CD14-positive monocyte (primary cell): ENCODE results near the gene TMEM150A. TPM values are rescaled to one million over a fixed set of nuclear protein-coding genes. Genes with fewer than 3 reads are reported as not detected.

ENCODE experiments used
- DNase-seq, 3 donors: peaks; one replicate each; pipeline ENCODE4 v3.0.0-alpha.2; 2011 to 2022
- H2AFZ ChIP-seq: 2 replicates; pipeline ENCODE4 v1.6.0; 2012; ENCODE audit warnings: mild to moderate bottlenecking, low read depth, low read length, inconsistent platforms; ENCODE audit not compliant: insufficient read depth, poor library complexity, severe bottlenecking
- H3K27ac ChIP-seq, 2 donors: 1 replicate in 1 of 2; 2 replicates in 1 of 2; pipeline ENCODE4 v1.5.1; 2012 to 2013; ENCODE audit warnings: low read length in 2 of 2, control low read depth in 1 of 2, inconsistent platforms in 1 of 2, low read depth in 1 of 2, mild to moderate bottlenecking in 1 of 2
- H3K27me3 ChIP-seq, 2 donors: one replicate each; pipeline versions ENCODE4 v1.6.0 to v1.6.1; 2011 to 2013; ENCODE audit warnings: low read length in 2 of 2; ENCODE audit not compliant: control insufficient read depth in 2 of 2, insufficient read depth in 2 of 2
- H3K36me3 ChIP-seq, 2 donors: replicated peaks in 1 of 2; 1 replicate in 1 of 2; 2 replicates in 1 of 2; pipeline versions ENCODE4 v1.5.1 to v1.6.1; 2012 to 2013; ENCODE audit warnings: low read length in 2 of 2, control low read depth in 1 of 2, inconsistent platforms in 1 of 2, mild to moderate bottlenecking in 1 of 2; ENCODE audit not compliant: insufficient read depth in 2 of 2, control insufficient read depth in 1 of 2
- H3K4me1 ChIP-seq, 2 donors: 1 replicate in 1 of 2; 2 replicates in 1 of 2; pipeline versions ENCODE4 v1.5.1 to v1.6.1; 2012 to 2013; ENCODE audit warnings: low read length in 2 of 2, control low read depth in 1 of 2, inconsistent platforms in 1 of 2, mild to moderate bottlenecking in 1 of 2, moderate library complexity in 1 of 2; ENCODE audit not compliant: insufficient read depth in 2 of 2, control insufficient read depth in 1 of 2
- H3K4me2 ChIP-seq: replicated peaks from 2 replicates; pipeline ENCODE3; 2012; ENCODE audit warnings: low read length, moderate library complexity, mild to moderate bottlenecking; ENCODE audit not compliant: poor library complexity, severe bottlenecking; ENCODE audit errors: extremely low read depth
- H3K4me3 ChIP-seq, 3 experiments: fragments of 200-600 bp in 1 of 3; sonication (generic) in 1 of 3; replicated peaks in 1 of 3; 1 replicate in 2 of 3; 2 replicates in 1 of 3; pipeline ENCODE4 v1.5.1; 2011 to 2013; ENCODE audit warnings: low read length in 3 of 3, mild to moderate bottlenecking in 3 of 3, control low read depth in 2 of 3, low read depth in 2 of 3, inconsistent platforms in 1 of 3, moderate library complexity in 1 of 3
- H3K79me2 ChIP-seq: 2 replicates; pipeline ENCODE4 v1.6.0; 2012; ENCODE audit warnings: mild to moderate bottlenecking, control low read depth, inconsistent platforms, low read length, moderate library complexity; ENCODE audit not compliant: insufficient read depth
- H3K9ac ChIP-seq: 2 replicates; pipeline ENCODE4 v1.6.0; 2017; ENCODE audit warnings: low read length, mild to moderate bottlenecking; ENCODE audit not compliant: insufficient read depth, poor library complexity, severe bottlenecking
- H3K9me3 ChIP-seq, 2 donors: replicated peaks in 1 of 2; 1 replicate in 1 of 2; 2 replicates in 1 of 2; pipeline versions ENCODE4 v1.5.1 to v1.6.1; 2012 to 2013; ENCODE audit warnings: low read length in 2 of 2, control low read depth in 1 of 2; ENCODE audit not compliant: control insufficient read depth in 1 of 2, insufficient read depth in 1 of 2
- H4K20me1 ChIP-seq: 2 replicates; pipeline ENCODE4 v1.6.0; 2012; ENCODE audit warnings: mild to moderate bottlenecking, low read length, control low read depth, moderate library complexity; ENCODE audit not compliant: insufficient read depth
- H3K27ac Mint-ChIP-seq, 7 donors: one replicate each; pipeline ENCODE4 v1.8.0; 2020; ENCODE audit warnings: mild to moderate bottlenecking in 7 of 7, mixed read lengths in 7 of 7, moderate library complexity in 6 of 7, inconsistent platforms in 2 of 7
- H3K27me3 Mint-ChIP-seq, 3 donors: one replicate each; pipeline ENCODE4 v1.8.0; 2021 to 2022; ENCODE audit warnings: low read depth in 3 of 3, mild to moderate bottlenecking in 3 of 3, mixed read lengths in 3 of 3, moderate library complexity in 3 of 3, inconsistent platforms in 1 of 3
- H3K36me3 Mint-ChIP-seq, 2 donors: one replicate each; pipeline ENCODE4 v1.8.0; 2020; ENCODE audit warnings: mixed read lengths in 2 of 2, inconsistent platforms in 1 of 2, mild to moderate bottlenecking in 1 of 2
- H3K4me1 Mint-ChIP-seq: one replicate; pipeline ENCODE4 v1.8.0; 2020; ENCODE audit warnings: mild to moderate bottlenecking, mixed read lengths
- H3K4me3 Mint-ChIP-seq, 2 donors: one replicate each; pipeline ENCODE4 v1.8.0; 2020; ENCODE audit warnings: mild to moderate bottlenecking in 2 of 2, mixed read lengths in 2 of 2, moderate library complexity in 1 of 2
- H3K9me3 Mint-ChIP-seq, 7 donors: one replicate each; pipeline ENCODE4 v1.8.0; 2020 to 2022; ENCODE audit warnings: mixed read lengths in 7 of 7, mild to moderate bottlenecking in 6 of 7, moderate library complexity in 6 of 7, inconsistent platforms in 2 of 7
- WGBS: methylation state at CpG from one replicate; pipeline ENCODE4 v1.1.5; 2013; ENCODE audit warnings: missing lambda C conversion rate; ENCODE audit not compliant: insufficient coverage; 5-methylcytosine and 5-hydroxymethylcytosine counted together
- intact Hi-C, 2 donors: fragments of 100-400 bp; cut with micrococcal nuclease; formaldehyde crosslinking; loops; one replicate each; pipeline versions ENCODE4 v1.15.0 to v1.15.1; 2023
- polyA plus RNA-seq, 3 donors: library from polyadenylated mRNA; depleted of rRNA in 1 of 3; unstranded in 2 of 3; stranded (reverse) in 1 of 3; fragments of 300-500 nt in 2 of 3; fragments of >200 nt in 1 of 3; fragmentation: Illumina TruSeq in 2 of 3; gene quantifications; 1 replicate in 2 of 3; 2 replicates in 1 of 3; pipeline ENCODE4 v1.2.3, GENCODE V29; 2012 to 2021
- TF ChIP-seq, protein P1 (sequence below): fragments of 200-600 bp; IDR thresholded peaks from one replicate; pipeline ENCODE4 v1.8.0; 2022; ENCODE audit warnings: antibody characterized with exemption, mild to moderate bottlenecking

TMEM150A gene
- polyA plus RNA-seq, 3 donors: 24.7 to 29.1 (median 26.6) TPM

DNA sequence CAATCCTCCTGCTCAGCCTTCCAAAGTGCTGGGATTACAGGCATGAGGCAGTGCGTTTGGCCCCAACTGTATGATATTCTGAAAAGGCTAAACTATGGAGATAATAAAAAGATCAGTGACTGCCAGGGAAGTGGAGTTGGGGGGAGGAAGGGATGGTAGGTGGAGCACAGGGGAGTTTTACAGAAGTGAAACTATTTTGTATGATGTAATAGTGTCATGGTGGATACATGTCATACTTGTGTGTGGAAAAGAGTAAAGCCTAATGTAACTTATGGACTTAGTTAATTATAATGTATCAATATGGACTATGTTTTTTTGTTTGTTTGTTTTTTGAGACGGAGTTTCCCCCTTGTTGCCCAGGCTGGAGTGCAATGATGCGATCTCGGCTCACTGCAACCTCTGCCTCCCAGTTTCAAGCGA lies 38.3 kb downstream of the TMEM150A start:
- Histone ChIP-seq H3K36me3 (peaks cover 0 to under 1% of the 10 kb centered on the region in 2 donors), H3K27me3 (no peaks in the 10 kb centered on the region), H3K27ac (peak overlapping the region; percentile 63 to 78), H3K79me2 (peaks cover 26% of the 10 kb centered on the region), H3K4me1 (peaks cover 44 to 52% of the 10 kb centered on the region in 2 donors), H2AFZ (peak overlapping the region; percentile 36), H4K20me1 (no peaks in the 10 kb centered on the region), H3K9me3 (no peaks in the 10 kb centered on the region), H3K9ac (no peak overlapping the region), H3K4me3 (peak overlapping the region in 1 of 3 experiments; percentile 52), H3K4me2 (peak overlapping the region; percentile 72)
- H3K4me3 Mint-ChIP-seq: peak overlapping the region in 1 of 2 donors; percentile 57
- H3K36me3 Mint-ChIP-seq: peaks cover 0 to 4% of the 10 kb centered on the region in 2 donors
- DNase-seq: peak; percentile 79 to 90 (median 85)
- peak overlapping the region; percentile 87 to 96 (median 92) for H3K27ac Mint-ChIP-seq
- H3K4me1 Mint-ChIP-seq: peaks cover 43% of the 10 kb centered on the region
- 67% methylated on average over 4 of the region's 5 CpGs for WGBS
- TF ChIP-seq, protein P1, sequence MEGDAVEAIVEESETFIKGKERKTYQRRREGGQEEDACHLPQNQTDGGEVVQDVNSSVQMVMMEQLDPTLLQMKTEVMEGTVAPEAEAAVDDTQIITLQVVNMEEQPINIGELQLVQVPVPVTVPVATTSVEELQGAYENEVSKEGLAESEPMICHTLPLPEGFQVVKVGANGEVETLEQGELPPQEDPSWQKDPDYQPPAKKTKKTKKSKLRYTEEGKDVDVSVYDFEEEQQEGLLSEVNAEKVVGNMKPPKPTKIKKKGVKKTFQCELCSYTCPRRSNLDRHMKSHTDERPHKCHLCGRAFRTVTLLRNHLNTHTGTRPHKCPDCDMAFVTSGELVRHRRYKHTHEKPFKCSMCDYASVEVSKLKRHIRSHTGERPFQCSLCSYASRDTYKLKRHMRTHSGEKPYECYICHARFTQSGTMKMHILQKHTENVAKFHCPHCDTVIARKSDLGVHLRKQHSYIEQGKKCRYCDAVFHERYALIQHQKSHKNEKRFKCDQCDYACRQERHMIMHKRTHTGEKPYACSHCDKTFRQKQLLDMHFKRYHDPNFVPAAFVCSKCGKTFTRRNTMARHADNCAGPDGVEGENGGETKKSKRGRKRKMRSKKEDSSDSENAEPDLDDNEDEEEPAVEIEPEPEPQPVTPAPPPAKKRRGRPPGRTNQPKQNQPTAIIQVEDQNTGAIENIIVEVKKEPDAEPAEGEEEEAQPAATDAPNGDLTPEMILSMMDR: no peak
- intact Hi-C loops: loop anchor here in 1 of 2 donors (5.0 kb wide), 1 partner anchor 38 kb away; the partner anchor contains the start of gene TMEM150A
- H3K27me3 Mint-ChIP-seq: no peaks in the 10 kb centered on the region
- H3K9me3 Mint-ChIP-seq: peaks cover 0 to 2% (median 0%) of the 10 kb centered on the region in 7 donors

DNA sequence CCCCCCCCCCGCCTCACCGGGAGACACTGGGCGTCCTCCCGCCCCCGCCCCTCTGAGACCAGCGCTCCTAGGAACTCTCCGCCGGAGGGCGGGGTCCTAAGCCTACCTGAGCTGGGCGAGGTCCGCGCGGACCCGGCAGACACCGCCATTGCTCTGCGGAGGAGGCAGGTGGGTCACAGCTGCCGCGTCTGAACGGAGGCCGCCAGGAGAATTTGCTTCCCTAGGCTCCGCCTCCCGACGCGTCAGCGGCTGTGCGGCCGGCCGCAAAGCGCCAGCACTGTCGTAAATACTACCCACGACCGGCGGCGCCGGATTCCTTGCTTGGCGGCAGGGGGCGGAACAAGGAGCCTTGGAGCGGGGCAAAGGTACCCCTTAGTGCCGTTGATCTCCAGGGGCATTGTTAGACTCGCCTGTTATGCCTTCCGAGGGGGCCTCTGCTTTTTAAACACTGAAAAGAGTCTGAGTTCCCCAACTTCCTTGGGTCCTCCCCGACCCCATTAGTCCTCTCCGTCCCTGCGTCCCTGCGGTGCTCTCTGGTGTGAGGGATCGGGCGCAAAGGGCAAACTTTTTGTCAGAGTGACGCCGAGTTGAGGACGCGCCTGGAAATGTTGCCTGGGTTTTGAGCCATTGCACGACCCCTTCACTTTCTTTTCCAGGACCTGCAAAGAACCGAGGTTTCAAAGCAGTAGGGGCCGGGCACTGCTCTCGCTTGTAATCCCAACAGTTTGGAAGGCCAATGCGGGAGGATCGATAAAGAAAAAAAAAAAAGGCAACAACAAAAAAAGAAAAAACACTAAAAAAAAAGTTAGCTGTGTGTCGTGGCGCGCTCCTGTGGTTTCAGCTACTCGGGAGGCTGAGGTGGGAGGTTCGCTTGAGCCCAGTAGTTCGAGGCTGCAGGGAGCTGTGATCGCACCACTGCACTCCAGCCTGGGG lies 41.0 kb downstream of the TMEM150A start, which contains the start of gene GGCX:
GGCX (minus strand) TSS at position 214 of the 933 bp plus-strand sequence; CDS start at position 149, 65 bp downstream.
- H3K4me2 ChIP-seq: peak within 1 kb of the TSS; percentile 93
- intact Hi-C loops: loop anchor here in 1 of 2 donors (5.0 kb wide), 1 partner anchor 41 kb away; the partner anchor contains the start of gene TMEM150A
- H2AFZ ChIP-seq: peak within 1 kb of the TSS; percentile 97
- no peaks in the 10 kb centered on the region for H3K27me3 Mint-ChIP-seq
- peaks cover 44 to 52% of the 10 kb centered on the region in 2 donors for H3K4me1 ChIP-seq
- WGBS: 3% methylated on average over 50 of the region's 64 CpGs
- H3K27ac Mint-ChIP-seq: peak within 1 kb of the TSS; percentile 91 to 97 (median 95)
- H3K27me3 ChIP-seq: no peaks in the 10 kb centered on the region
- peaks cover 48% of the 10 kb centered on the region for H3K79me2 ChIP-seq
- no peaks in the 10 kb centered on the region for H4K20me1 ChIP-seq
- peak; percentile 89 to 91 (median 89) for DNase-seq
- peak within 1 kb of the TSS; percentile 80 for H3K9ac ChIP-seq
- H3K4me3 Mint-ChIP-seq: peak within 1 kb of the TSS; percentile 94 to 99
- H3K9me3 Mint-ChIP-seq: peaks cover 0 to 4% (median 0%) of the 10 kb centered on the region in 7 donors
- H3K36me3 Mint-ChIP-seq: peaks cover 16 to 27% of the 10 kb centered on the region in 2 donors
- H3K9me3 ChIP-seq: no peaks in the 10 kb centered on the region
- peaks cover 46% of the 10 kb centered on the region for H3K4me1 Mint-ChIP-seq
- H3K36me3 ChIP-seq: peaks cover 7 to 23% of the 10 kb centered on the region in 2 donors
- TF ChIP-seq, protein P1: no peak
- peak within 1 kb of the TSS; percentile 80 to 94 for H3K27ac ChIP-seq
- peak within 1 kb of the TSS; percentile 66 to 99 (median 82) for H3K4me3 ChIP-seq
